Measurements from ENCODE around the gene PNPO. TPM values are rescaled to one million over a fixed set of nuclear protein-coding genes. Genes with fewer than 3 reads are reported as not detected.

PNPO gene
- 17.7 and 24.7 TPM in 2 replicates for total RNA-seq

GRCh38 chr17:47941246-47942095, at the start of gene PNPO:
PNPO (plus strand) TSS chr17:47941571; CDS start chr17:47941676, 105 bp downstream.

DNA sequence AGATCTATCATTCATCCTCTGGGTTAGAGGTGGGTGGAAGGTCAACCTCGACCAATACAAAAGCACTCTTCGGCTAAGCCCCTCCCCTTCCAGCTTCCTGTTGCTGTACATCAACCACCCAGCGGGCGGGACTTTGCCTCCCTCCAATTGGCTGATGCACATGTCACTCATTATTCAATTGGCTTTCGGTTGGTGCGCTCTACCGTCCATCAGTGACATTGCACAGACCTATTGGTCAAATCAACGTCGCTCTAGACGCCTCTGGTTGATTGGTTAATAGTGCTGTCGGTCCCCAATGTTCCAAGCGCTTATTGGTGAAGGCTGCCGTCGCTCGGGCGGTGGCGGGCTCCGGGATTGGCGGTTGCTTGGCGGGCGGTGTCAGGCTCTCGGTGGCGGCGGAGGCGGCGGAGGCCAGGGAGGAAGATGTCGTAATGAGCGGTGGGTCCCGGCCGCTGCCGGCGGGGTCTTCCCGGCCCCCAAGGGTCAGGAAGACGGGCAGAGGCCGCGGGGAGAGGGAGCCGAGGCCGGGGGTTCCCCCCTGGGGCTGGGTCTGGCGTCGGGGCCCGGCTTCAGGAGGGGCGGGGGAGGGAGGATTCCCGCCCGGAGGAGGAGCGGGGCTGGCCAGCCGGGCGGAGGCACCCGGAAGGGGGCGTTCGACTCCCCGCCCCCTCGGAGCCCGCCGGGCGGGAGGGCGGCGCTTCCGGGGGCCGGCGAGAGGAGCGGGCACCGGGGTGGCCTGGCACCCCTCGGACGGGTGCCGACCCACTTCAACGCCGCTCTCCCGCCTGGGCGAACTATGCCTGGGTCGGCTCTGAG, 45.3 kb upstream of the PNPO start, which contains the start of gene SP2:
TSS of gene SP2 (plus strand) at position 381 of the 816 bp plus-strand sequence. CDS start at position 432, 51 bp downstream.

DNA sequence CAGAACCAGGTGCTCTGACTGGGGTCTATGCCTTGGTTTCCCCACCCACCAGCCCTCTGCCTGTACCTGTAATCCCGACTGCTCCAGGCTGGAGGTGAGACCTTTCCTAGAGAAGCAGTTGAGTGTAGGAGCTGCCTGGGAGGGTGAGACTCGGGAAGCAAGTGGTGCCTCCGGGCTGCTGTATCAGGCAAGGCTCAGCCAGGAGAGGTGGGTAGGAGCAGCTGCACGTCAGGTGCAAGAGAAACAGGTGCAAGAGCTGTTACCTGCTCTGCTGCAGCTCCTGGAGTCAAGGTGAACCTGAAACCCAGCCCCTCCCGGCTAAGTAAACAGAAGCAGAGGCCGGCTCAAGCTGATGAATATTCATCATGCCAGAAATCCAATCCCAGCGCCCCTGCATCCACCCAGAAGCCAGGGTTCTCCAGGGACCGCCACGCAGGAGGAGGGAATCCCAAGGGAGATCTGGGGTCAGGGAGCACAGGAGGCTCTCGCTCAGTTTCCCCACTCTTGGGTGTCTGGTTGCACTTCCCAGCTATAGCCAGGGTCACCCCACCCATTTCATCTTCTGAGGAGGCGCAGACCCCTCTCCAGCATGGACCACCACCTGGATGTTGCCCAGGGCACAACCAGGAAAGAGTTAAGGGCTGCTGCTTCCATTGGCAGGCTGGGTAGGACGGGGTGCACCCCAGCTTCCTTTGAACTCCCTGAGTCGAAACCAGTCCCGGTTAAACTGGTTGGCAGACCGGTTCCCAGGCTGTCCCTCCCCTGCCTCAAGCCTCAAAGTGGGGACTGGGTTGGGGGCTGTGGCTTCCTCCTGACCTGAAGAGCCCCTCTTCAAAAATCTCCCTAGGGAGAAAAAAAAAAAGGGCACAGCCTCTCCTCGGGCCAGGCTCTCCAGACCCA, 16.5 kb downstream of the PNPO start, which contains the start of gene PRR15L:
TSS of gene PRR15L (minus strand) at position 293 of the 900 bp plus-strand sequence. CDS start 4,649 bp downstream, outside the sequence.

GRCh38 chr17:47970725-47971499, 29.5 kb downstream of the PNPO start, which contains the start of gene CDK5RAP3:
CDK5RAP3 (plus strand) TSS chr17:47971113; CDS start chr17:47971147, 34 bp downstream.

Other genes starting within 250 kb of the PNPO start
- 10.5 and 16.9 TPM in 2 replicates for gene TBKBP1, start 247.4 kb upstream of the PNPO start, total RNA-seq
- gene TBX21, start 208.3 kb upstream of the PNPO start, total RNA-seq, result not detected in 2 replicates
- 9.1 and 11.9 TPM in 2 replicates for gene OSBPL7, start 119.8 kb upstream of the PNPO start, total RNA-seq
- 16.8 and 18.6 TPM in 2 replicates for gene MRPL10, start 110.0 kb upstream of the PNPO start, total RNA-seq
- gene LRRC46, start 109.9 kb upstream of the PNPO start, total RNA-seq, result 0.09 TPM in 1 of 2 replicates, not detected in the other
- 20.7 and 27.9 TPM in 2 replicates for gene SCRN2, start 100.3 kb upstream of the PNPO start, total RNA-seq
- gene SP6, start 90.4 kb upstream of the PNPO start, total RNA-seq, result 0.45 and 0.66 TPM in 2 replicates
- gene SP2, start 45.3 kb upstream of the PNPO start, total RNA-seq, result 0.90 and 1.6 TPM in 2 replicates
- gene PRR15L, start 16.3 kb downstream of the PNPO start, total RNA-seq, result not detected in 2 replicates
- gene CDK5RAP3, start 29.5 kb downstream of the PNPO start, total RNA-seq, result 58.7 and 68.2 TPM in 2 replicates
- gene COPZ2, start 96.2 kb downstream of the PNPO start, total RNA-seq, result 5.3 and 10.5 TPM in 2 replicates
- 98.9 and 104 TPM in 2 replicates for gene NFE2L1, start 106.8 kb downstream of the PNPO start, total RNA-seq
- 50.6 and 56.1 TPM in 2 replicates for gene CBX1, start 159.9 kb downstream of the PNPO start, total RNA-seq
- gene SNX11, start 166.2 kb downstream of the PNPO start, total RNA-seq, result 13.8 and 15.8 TPM in 2 replicates

Measured in endothelial cell of coronary artery (primary cell).